ENCODE results near the gene THEMIS. TPM values are rescaled to one million over a fixed set of nuclear protein-coding genes. Genes with fewer than 3 reads are reported as not detected.

Gene THEMIS
- total and polyA plus RNA-seq, 2 experiments from 2014 or later, result not detected

- Histone ChIP-seq H3K9me3 (ENCODE audit: low read depth) (no peaks in the 10 kb centered on the region), H3K27me3 (no peaks in the 10 kb centered on the region), H2AFZ (no peak overlapping the region), H3K4me1 (ENCODE audit: insufficient read depth) (no peaks in the 10 kb centered on the region), H3K4me3 (no peak overlapping the region), H3K4me2 (no peak overlapping the region), H3K79me2 (no peaks in the 10 kb centered on the region), H4K20me1 (ENCODE audit: insufficient read depth, poor library complexity, severe bottlenecking) (no peaks in the 10 kb centered on the region), H3K36me3 (replicated peaks; ENCODE audit: insufficient read depth, low read depth) (no peaks in the 10 kb centered on the region), H3K27ac (no peak overlapping the region), H3K9me2 (replicated peaks; ENCODE audit: insufficient read depth) (no peaks in the 10 kb centered on the region)
- TF ChIP-seq CTCF (IDR thresholded peaks at IDR 0.05; ENCODE audit: poor library complexity), result no peak
- TF ChIP-seq EZH2 (IDR thresholded peaks at IDR 0.05; ENCODE audit: borderline replicate concordance), result no peak
- no peak for TF ChIP-seq EZH2phosphoT487 (IDR thresholded peaks at IDR 0.05; ENCODE audit: low read depth, severe bottlenecking, unreplicated experiment)
- 90% methylated on average over 5 of the region's 5 CpGs for WGBS (ENCODE audit: low lambda C conversion rate, missing lambda C conversion rate)
- DNase-seq (ENCODE audit: low spot score), result no peak
Measured at GRCh38 chr6:127813699-127814027, 87.2 kb downstream of the THEMIS start.

GRCh38 chr6:127812985-127813698 lies 87.7 kb downstream of the THEMIS start:
- Histone ChIP-seq H3K27me3 (no peaks in the 10 kb centered on the region), H3K9me3 (ENCODE audit: low read depth) (no peaks in the 10 kb centered on the region), H3K4me3 (no peak overlapping the region), H3K79me2 (no peaks in the 10 kb centered on the region), H2AFZ (no peak overlapping the region), H4K20me1 (ENCODE audit: insufficient read depth, poor library complexity, severe bottlenecking) (no peaks in the 10 kb centered on the region), H3K27ac (no peak overlapping the region), H3K9me2 (replicated peaks; ENCODE audit: insufficient read depth) (no peaks in the 10 kb centered on the region), H3K36me3 (replicated peaks; ENCODE audit: insufficient read depth, low read depth) (no peaks in the 10 kb centered on the region), H3K4me2 (no peak overlapping the region), H3K4me1 (ENCODE audit: insufficient read depth) (no peaks in the 10 kb centered on the region)
- DNase-seq (ENCODE audit: low spot score), result no peak
- no peak for TF ChIP-seq EZH2 (IDR thresholded peaks at IDR 0.05; ENCODE audit: borderline replicate concordance)
- TF ChIP-seq CTCF (IDR thresholded peaks at IDR 0.05; ENCODE audit: poor library complexity), result no peak
- no peak for TF ChIP-seq EZH2phosphoT487 (IDR thresholded peaks at IDR 0.05; ENCODE audit: low read depth, severe bottlenecking, unreplicated experiment)
- WGBS (ENCODE audit: low lambda C conversion rate, missing lambda C conversion rate), result 84% methylated on average over 16 of the region's 16 CpGs

GRCh38 chr6:127811900-127812570 lies 88.8 kb downstream of the THEMIS start:
- H2AFZ ChIP-seq, result no peak overlapping the region
- no peaks in the 10 kb centered on the region for H3K9me3 ChIP-seq (ENCODE audit: low read depth)
- H3K27ac ChIP-seq, result no peak overlapping the region
- H3K27me3 ChIP-seq, result no peaks in the 10 kb centered on the region
- H3K79me2 ChIP-seq, result no peaks in the 10 kb centered on the region
- no peaks in the 10 kb centered on the region for H4K20me1 ChIP-seq (ENCODE audit: insufficient read depth, poor library complexity, severe bottlenecking)
- no peaks in the 10 kb centered on the region for H3K4me1 ChIP-seq (ENCODE audit: insufficient read depth)
- WGBS (ENCODE audit: low lambda C conversion rate, missing lambda C conversion rate), result 66% methylated on average over 4 of the region's 4 CpGs
- H3K4me2 ChIP-seq, result no peak overlapping the region
- TF ChIP-seq EZH2phosphoT487 (IDR thresholded peaks at IDR 0.05; ENCODE audit: low read depth, severe bottlenecking, unreplicated experiment) (no peak), EZH2 (IDR thresholded peaks at IDR 0.05; ENCODE audit: borderline replicate concordance) (no peak), CTCF (IDR thresholded peaks at IDR 0.05; ENCODE audit: poor library complexity) (no peak)
- H3K4me3 ChIP-seq, result no peak overlapping the region
- H3K9me2 ChIP-seq (replicated peaks; ENCODE audit: insufficient read depth), result no peaks in the 10 kb centered on the region
- no peak for DNase-seq (ENCODE audit: low spot score)
- no peaks in the 10 kb centered on the region for H3K36me3 ChIP-seq (replicated peaks; ENCODE audit: insufficient read depth, low read depth)

All from hepatocyte (in vitro differentiated cells).